Skeletal muscle tissue (tissue), 4 donors: ENCODE data around the gene GSE1. TPM values are rescaled to one million over a fixed set of nuclear protein-coding genes. Genes with fewer than 3 reads are reported as not detected.

Source experiments
- H3K27ac ChIP-seq: one replicate; pipeline ENCODE4 v1.7.0; 2013; ENCODE audit warnings: mild to moderate bottlenecking, low read depth, low read length, inconsistent platforms
- H3K27me3 ChIP-seq, 3 donors: one replicate each; pipeline ENCODE4 v1.7.0; 2013; ENCODE audit warnings: low read length in 3 of 3; ENCODE audit not compliant: control insufficient read depth in 3 of 3, insufficient read depth in 3 of 3
- H3K36me3 ChIP-seq, 3 donors: one replicate each; pipeline ENCODE4 v1.7.0; 2013; ENCODE audit warnings: low read length in 3 of 3; ENCODE audit not compliant: control insufficient read depth in 3 of 3, insufficient read depth in 3 of 3
- H3K4me1 ChIP-seq, 3 donors: one replicate each; pipeline ENCODE4 v1.7.0; 2013; ENCODE audit warnings: low read length in 3 of 3, mild to moderate bottlenecking in 3 of 3; ENCODE audit not compliant: control insufficient read depth in 3 of 3, insufficient read depth in 3 of 3
- H3K4me3 ChIP-seq, 3 donors: one replicate each; pipeline ENCODE4 v1.7.0; 2013; ENCODE audit warnings: low read length in 3 of 3
- H3K9ac ChIP-seq, 3 donors: one replicate each; pipeline ENCODE4 v1.7.0; 2013; ENCODE audit warnings: low read length in 3 of 3, mild to moderate bottlenecking in 3 of 3, moderate library complexity in 2 of 3, low read depth in 1 of 3
- H3K9me3 ChIP-seq, 3 donors: one replicate each; pipeline ENCODE4 v1.7.0; 2013; ENCODE audit warnings: low read length in 3 of 3; ENCODE audit not compliant: control insufficient read depth in 3 of 3
- total RNA-seq: library from RNA; depleted of rRNA; stranded (reverse); fragments of >200 nt; gene quantifications from one replicate; pipeline ENCODE4 v1.2.3, GENCODE V29; 2014
- donor health status: Osteomylitis.

The GSE1 gene
- total RNA-seq, 1 donor from 2014 or later: 27.7 TPM

- no peak overlapping the region for H3K27ac ChIP-seq
- peaks cover 6 to 16% (median 12%) of the 10 kb centered on the region in 3 donors for H3K4me1 ChIP-seq
- no peaks in the 10 kb centered on the region for H3K9me3 ChIP-seq
- H3K36me3 ChIP-seq: no peaks in the 10 kb centered on the region
- no peaks in the 10 kb centered on the region for H3K27me3 ChIP-seq
- no peak overlapping the region for H3K4me3 ChIP-seq
- H3K9ac ChIP-seq: no peak overlapping the region
These were observed 70.2 kb downstream of the GSE1 start for GRCh38 chr16:85683363-85683762.

GRCh38 chr16:85685251-85685650 is 72.1 kb downstream of the GSE1 start:
- Histone ChIP-seq H3K9ac (no peak overlapping the region), H3K4me3 (no peak overlapping the region), H3K4me1 (peaks cover 13 to 22% (median 21%) of the 10 kb centered on the region in 3 donors), H3K27ac (no peak overlapping the region), H3K9me3 (no peaks in the 10 kb centered on the region), H3K36me3 (no peaks in the 10 kb centered on the region), H3K27me3 (no peaks in the 10 kb centered on the region)

- H3K27me3 ChIP-seq: no peaks in the 10 kb centered on the region
- no peaks in the 10 kb centered on the region for H3K9me3 ChIP-seq
- H3K36me3 ChIP-seq: no peaks in the 10 kb centered on the region
- H3K4me1 ChIP-seq: peaks cover 13 to 21% (median 21%) of the 10 kb centered on the region in 3 donors
- no peak overlapping the region for H3K27ac ChIP-seq
- no peak overlapping the region for H3K9ac ChIP-seq
- H3K4me3 ChIP-seq: no peak overlapping the region
These were observed 73.9 kb downstream of the GSE1 start for GRCh38 chr16:85686912-85687591.

- peaks cover 9 to 14% (median 13%) of the 10 kb centered on the region in 3 donors for H3K4me1 ChIP-seq
- H3K36me3 ChIP-seq: no peaks in the 10 kb centered on the region
- H3K27ac ChIP-seq: no peak overlapping the region
- no peaks in the 10 kb centered on the region for H3K27me3 ChIP-seq
- H3K9me3 ChIP-seq: no peaks in the 10 kb centered on the region
- H3K4me3 ChIP-seq: peak overlapping the region in 2 of 3 donors; percentile 68 to 83
- peak overlapping the region in 2 of 3 donors; percentile 43 to 70 for H3K9ac ChIP-seq
These were observed 74.7 kb downstream of the GSE1 start for GRCh38 chr16:85687651-85688471.

GRCh38 chr16:85688586-85689284 is 75.6 kb downstream of the GSE1 start, which contains the start of gene GINS2:
GINS2 (minus strand) TSS chr16:85688954; CDS start chr16:85688898, 56 bp downstream.
- Histone ChIP-seq H3K9ac (peak within 1 kb of the TSS; percentile 43 to 72 (median 70)), H3K27ac (no peak within 1 kb of the TSS)

GRCh38 chr16:85689285-85689949 is 76.3 kb downstream of the GSE1 start:
- Histone ChIP-seq H3K9ac (peak overlapping the region in 2 of 3 donors; percentile 8 to 38), H3K27ac (no peak overlapping the region), H3K9me3 (no peaks in the 10 kb centered on the region), H3K36me3 (no peaks in the 10 kb centered on the region), H3K4me3 (peak overlapping the region; percentile 31 to 63 (median 40)), H3K4me1 (peaks cover 6 to 9% (median 8%) of the 10 kb centered on the region in 3 donors), H3K27me3 (no peaks in the 10 kb centered on the region)

More at GRCh38 chr16:85688586-85689284, 75.6 kb downstream of the GSE1 start, which contains the start of gene GINS2:
- peak within 1 kb of the TSS; percentile 68 to 83 (median 79) for H3K4me3 ChIP-seq
- no peaks in the 10 kb centered on the region for H3K9me3 ChIP-seq
- H3K36me3 ChIP-seq: no peaks in the 10 kb centered on the region
- H3K27me3 ChIP-seq: no peaks in the 10 kb centered on the region
- peaks cover 6 to 9% (median 8%) of the 10 kb centered on the region in 3 donors for H3K4me1 ChIP-seq

GRCh38 chr16:85689950-85690320 is 76.8 kb downstream of the GSE1 start:
- no peaks in the 10 kb centered on the region for H3K9me3 ChIP-seq
- no peaks in the 10 kb centered on the region for H3K27me3 ChIP-seq
- no peak overlapping the region for H3K9ac ChIP-seq
- H3K4me1 ChIP-seq: peaks cover 6 to 9% (median 8%) of the 10 kb centered on the region in 3 donors
- H3K4me3 ChIP-seq: no peak overlapping the region
- no peaks in the 10 kb centered on the region for H3K36me3 ChIP-seq
- H3K27ac ChIP-seq: no peak overlapping the region

- H3K9ac ChIP-seq: no peak overlapping the region
- peaks cover 6 to 9% (median 8%) of the 10 kb centered on the region in 3 donors for H3K4me1 ChIP-seq
- H3K27ac ChIP-seq: no peak overlapping the region
- no peak overlapping the region for H3K4me3 ChIP-seq
- H3K9me3 ChIP-seq: no peaks in the 10 kb centered on the region
- H3K27me3 ChIP-seq: peaks cover 0 to 5% (median 3%) of the 10 kb centered on the region in 3 donors
- no peaks in the 10 kb centered on the region for H3K36me3 ChIP-seq
These were observed 77.4 kb downstream of the GSE1 start for GRCh38 chr16:85690469-85691064.
